ENCODE results near the gene EPHA6. TPM values are rescaled to one million over a fixed set of nuclear protein-coding genes. Genes with fewer than 3 reads are reported as not detected.

The EPHA6 gene
- total RNA-seq, 2 experiments from 2014 or later: not detected

DNA sequence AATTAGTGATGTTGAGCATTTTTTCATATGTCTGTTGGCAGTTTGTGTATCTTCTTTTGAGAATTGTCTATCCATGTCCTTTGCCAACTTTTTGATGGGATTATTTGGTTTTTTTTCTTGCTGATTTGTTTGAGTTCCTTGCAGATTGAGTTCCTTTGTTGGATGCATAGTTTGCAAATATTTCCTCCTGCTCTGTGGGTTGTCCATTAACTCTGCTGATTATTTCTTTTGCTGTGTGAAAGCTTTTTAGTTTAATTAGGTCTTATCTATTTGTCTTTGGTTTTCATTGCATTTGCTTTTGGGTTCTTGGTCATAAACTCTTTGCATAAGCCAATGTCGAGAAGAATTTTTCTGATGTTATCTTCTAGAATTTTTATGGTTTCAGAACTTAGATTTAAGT lies 414.6 kb downstream of the EPHA6 start:
- H3K27me3 Mint-ChIP-seq: no peaks in the 10 kb centered on the region
- ATAC-seq (no peak), DNase-seq (no peak)
- no peaks in the 10 kb centered on the region for H3K4me1 Mint-ChIP-seq
- intact Hi-C loops (cut with DNase I, micrococcal nuclease): no loop called here
- no peaks in the 10 kb centered on the region for H3K9me3 Mint-ChIP-seq (ENCODE audit: low read depth)
- POLR2A ChIA-PET: no interaction called here
- H3K4me3 Mint-ChIP-seq: no peak overlapping the region
- no peaks in the 10 kb centered on the region for H3K36me3 Mint-ChIP-seq (ENCODE audit: low read depth)
- CTCF ChIA-PET: no interaction called here
- H3K27ac Mint-ChIP-seq: no peak overlapping the region

DNA sequence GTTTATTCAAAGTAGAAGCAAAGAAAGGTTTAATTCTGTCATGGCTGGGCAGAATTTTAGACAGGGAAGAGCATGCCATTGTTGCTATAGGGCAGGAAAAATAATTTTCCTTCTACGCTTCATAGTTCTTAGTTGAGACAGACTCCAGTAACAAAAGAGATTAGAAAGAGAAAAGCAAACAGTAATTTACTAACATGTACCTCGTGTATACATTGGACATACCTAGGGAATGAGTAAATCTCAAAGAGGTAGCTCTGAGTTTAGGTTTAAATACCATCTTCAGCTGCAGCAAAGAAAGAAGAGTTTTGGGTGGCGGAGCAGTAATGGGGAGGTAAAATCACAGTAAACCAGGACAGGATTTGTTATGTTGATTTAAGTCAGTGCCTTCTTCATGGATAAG lies 416.1 kb downstream of the EPHA6 start:
- no peaks in the 10 kb centered on the region for H3K4me1 Mint-ChIP-seq
- CTCF ChIA-PET: interaction anchor here (0.6 kb wide), 1 partner anchor 137 kb away, joined by 3 read pairs; no protein-coding TSS in a partner anchor
- no peaks in the 10 kb centered on the region for H3K9me3 Mint-ChIP-seq (ENCODE audit: low read depth)
- H3K27me3 Mint-ChIP-seq: no peaks in the 10 kb centered on the region
- no peaks in the 10 kb centered on the region for H3K36me3 Mint-ChIP-seq (ENCODE audit: low read depth)
- intact Hi-C loops (cut with DNase I, micrococcal nuclease): no loop called here
- H3K27ac Mint-ChIP-seq: no peak overlapping the region
- ATAC-seq (no peak), DNase-seq (no peak)
- POLR2A ChIA-PET: no interaction called here
- H3K4me3 Mint-ChIP-seq: no peak overlapping the region

DNA sequence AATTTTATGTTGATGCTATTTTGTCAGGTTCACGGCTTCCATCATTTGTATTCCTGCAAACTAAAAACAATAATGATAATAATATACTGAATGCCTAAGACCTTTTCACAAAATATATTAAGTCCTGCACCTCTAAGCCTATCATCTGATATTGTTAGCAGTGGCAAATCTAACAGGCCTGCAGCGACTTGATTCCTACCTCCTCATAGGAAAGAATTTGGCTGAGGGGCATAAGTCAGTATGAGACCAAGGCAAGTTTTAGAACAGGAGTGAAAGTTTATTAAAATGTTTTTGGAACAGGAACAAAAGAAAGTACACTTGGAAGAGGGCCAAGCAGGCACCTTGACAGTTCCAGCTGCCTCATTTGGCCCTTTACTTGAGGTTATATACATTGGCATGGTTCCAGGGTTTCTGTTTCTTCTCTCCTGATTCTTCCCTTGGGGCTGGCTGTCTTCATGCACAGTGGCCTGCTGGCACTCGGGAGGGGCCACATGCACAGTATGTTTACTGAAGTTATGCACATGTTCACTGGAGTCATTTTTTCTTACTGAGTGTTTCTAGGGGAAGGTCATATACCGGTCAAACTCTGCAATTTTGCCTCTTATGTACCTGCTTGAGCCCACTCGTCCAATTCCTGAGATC lies 418.1 kb downstream of the EPHA6 start:
- H3K36me3 Mint-ChIP-seq (ENCODE audit: low read depth): no peaks in the 10 kb centered on the region
- H3K27ac Mint-ChIP-seq: no peak overlapping the region
- intact Hi-C loops (cut with DNase I, micrococcal nuclease): no loop called here
- no peaks in the 10 kb centered on the region for H3K27me3 Mint-ChIP-seq
- CTCF ChIA-PET: no interaction called here
- POLR2A ChIA-PET: no interaction called here
- DNase-seq: no peak
- no peaks in the 10 kb centered on the region for H3K9me3 Mint-ChIP-seq (ENCODE audit: low read depth)
- no peak for ATAC-seq
- H3K4me3 Mint-ChIP-seq: no peak overlapping the region
- no peaks in the 10 kb centered on the region for H3K4me1 Mint-ChIP-seq

DNA sequence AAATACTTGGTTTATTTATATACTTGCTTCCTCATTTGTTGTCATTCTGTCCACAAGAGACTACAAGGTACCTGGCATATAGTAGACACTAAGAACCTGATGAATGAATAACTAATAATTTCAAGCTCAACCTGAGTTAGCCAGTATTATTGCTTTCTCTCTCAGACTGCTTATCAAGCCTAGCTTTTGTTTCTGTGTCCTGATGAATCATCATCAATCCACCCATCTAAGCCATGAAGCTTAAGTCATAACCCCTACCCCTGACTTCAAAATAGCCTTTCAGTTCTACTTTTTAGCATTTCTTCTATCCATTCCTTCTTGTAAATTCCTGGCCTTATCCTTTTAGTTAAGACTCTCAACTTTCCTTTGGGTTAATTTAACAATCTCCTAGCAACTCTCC lies 420.8 kb downstream of the EPHA6 start:
- DNase-seq (no peak), ATAC-seq (no peak)
- Mint-ChIP-seq H3K9me3 (ENCODE audit: low read depth) (no peaks in the 10 kb centered on the region), H3K27ac (no peak overlapping the region), H3K36me3 (ENCODE audit: low read depth) (no peaks in the 10 kb centered on the region), H3K27me3 (no peaks in the 10 kb centered on the region), H3K4me1 (no peaks in the 10 kb centered on the region), H3K4me3 (no peak overlapping the region)
- ChIA-PET CTCF (no interaction called here), POLR2A (interaction anchor here (0.7 kb wide), 1 partner anchor 789 kb away, joined by 4 read pairs; no protein-coding TSS in a partner anchor)
- intact Hi-C loops (cut with DNase I, micrococcal nuclease): no loop called here

DNA sequence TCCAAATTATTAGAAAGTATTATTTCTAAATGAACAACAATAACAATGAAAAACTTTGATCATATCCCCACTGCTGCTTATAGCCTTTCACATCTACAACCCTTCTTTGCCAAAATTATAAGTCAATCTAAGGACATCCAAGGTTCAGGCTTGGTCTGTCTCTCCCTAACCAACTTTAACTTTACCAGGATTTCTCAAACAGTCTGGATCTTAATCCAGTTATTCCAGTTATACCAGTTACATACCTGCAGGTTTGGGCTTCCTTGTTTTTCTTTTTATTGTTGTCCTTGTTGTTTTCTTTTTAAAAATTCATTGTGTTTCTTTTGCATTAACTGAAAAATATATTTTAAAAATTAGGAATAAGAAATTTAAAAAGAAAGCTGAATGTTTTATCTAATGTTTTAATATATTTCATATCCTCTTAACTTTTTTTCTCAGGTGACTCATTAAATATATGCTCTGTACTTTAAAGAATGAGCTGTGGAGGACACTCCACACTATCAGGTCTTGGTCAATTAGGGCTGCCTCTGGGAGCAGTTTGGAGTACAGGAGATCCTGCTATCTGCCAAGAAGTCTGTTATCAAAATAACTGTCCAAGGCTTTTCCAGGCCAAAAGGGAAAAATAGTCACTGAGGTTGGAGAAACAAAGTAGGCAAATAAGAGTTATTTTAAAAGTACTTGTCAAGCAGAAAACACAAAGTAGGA lies 421.4 kb downstream of the EPHA6 start:
- Mint-ChIP-seq H3K4me1 (no peaks in the 10 kb centered on the region), H3K4me3 (no peak overlapping the region), H3K9me3 (ENCODE audit: low read depth) (no peaks in the 10 kb centered on the region), H3K36me3 (ENCODE audit: low read depth) (no peaks in the 10 kb centered on the region), H3K27ac (no peak overlapping the region), H3K27me3 (no peaks in the 10 kb centered on the region)
- POLR2A ChIA-PET: interaction anchor here (0.7 kb wide), 1 partner anchor 788 kb away, joined by 4 read pairs; no protein-coding TSS in a partner anchor
- CTCF ChIA-PET: no interaction called here
- no peak for ATAC-seq
- intact Hi-C loops (cut with DNase I, micrococcal nuclease): no loop called here
- no peak for DNase-seq

DNA sequence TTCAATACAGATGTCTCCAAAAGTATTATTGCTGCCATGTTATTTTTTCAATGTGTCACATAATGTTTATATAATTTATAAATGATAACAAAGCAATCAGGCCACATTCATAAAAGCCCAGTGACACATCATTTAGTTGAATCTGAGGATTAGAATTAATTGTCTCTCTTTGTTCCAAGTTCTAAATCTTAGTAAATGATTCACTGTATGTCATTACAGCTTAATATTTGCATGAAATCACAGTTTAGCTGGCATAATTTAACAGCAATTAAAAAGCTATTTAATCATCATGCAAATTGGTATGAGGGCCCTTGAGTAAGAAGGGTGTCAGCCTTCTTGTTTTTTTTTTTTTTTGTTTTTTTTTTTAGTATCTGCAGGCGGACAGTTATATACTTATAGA lies 427.0 kb downstream of the EPHA6 start:
- no peak for ATAC-seq
- ChIA-PET POLR2A (no interaction called here), CTCF (no interaction called here)
- H3K27me3 Mint-ChIP-seq: no peaks in the 10 kb centered on the region
- DNase-seq: no peak
- no peak overlapping the region for H3K4me3 Mint-ChIP-seq
- H3K9me3 Mint-ChIP-seq (ENCODE audit: low read depth): no peaks in the 10 kb centered on the region
- intact Hi-C loops (cut with DNase I, micrococcal nuclease): no loop called here
- H3K36me3 Mint-ChIP-seq (ENCODE audit: low read depth): no peaks in the 10 kb centered on the region
- H3K4me1 Mint-ChIP-seq: no peaks in the 10 kb centered on the region
- H3K27ac Mint-ChIP-seq: no peak overlapping the region

DNA sequence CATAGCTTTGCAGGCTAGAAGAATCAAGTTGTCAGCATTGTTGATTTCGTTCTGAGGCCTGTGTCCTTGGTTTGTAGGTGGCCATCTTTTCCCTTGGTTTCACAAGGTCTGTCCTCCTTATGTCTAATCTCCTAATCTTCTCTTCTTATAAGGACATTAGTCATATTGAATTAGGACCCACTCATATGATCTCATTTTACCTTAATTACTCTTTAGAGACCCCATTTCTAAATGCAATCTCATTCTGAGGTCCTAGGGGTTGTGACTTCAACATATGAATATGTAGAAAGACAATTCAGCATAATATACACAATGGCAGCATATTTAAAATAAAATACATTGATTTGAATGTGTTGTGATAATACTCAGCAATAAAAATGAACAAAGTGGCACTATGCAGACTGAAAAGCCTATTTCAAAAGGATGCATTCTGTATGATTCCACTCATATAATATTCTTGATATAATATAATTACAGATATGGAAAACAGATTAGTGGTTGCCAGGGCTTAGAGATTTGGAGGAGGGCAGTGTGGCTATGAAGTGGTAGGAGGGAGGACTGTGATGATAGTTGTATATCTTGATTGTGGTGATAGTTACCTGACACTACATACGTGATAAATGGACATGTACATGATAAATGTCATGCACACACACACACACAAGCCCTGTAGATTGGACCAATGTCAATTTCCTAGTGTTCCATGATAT lies 431.0 kb downstream of the EPHA6 start:
- Mint-ChIP-seq H3K4me3 (no peak overlapping the region), H3K27ac (no peak overlapping the region), H3K9me3 (ENCODE audit: low read depth) (no peaks in the 10 kb centered on the region), H3K27me3 (no peaks in the 10 kb centered on the region), H3K36me3 (ENCODE audit: low read depth) (no peaks in the 10 kb centered on the region), H3K4me1 (no peaks in the 10 kb centered on the region)
- ATAC-seq (no peak), DNase-seq (no peak)
- POLR2A ChIA-PET: no interaction called here
- intact Hi-C loops (cut with DNase I, micrococcal nuclease): no loop called here
- CTCF ChIA-PET: interaction anchor here (0.6 kb wide), 1 partner anchor 19 kb away, joined by 3 read pairs; no protein-coding TSS in a partner anchor

DNA sequence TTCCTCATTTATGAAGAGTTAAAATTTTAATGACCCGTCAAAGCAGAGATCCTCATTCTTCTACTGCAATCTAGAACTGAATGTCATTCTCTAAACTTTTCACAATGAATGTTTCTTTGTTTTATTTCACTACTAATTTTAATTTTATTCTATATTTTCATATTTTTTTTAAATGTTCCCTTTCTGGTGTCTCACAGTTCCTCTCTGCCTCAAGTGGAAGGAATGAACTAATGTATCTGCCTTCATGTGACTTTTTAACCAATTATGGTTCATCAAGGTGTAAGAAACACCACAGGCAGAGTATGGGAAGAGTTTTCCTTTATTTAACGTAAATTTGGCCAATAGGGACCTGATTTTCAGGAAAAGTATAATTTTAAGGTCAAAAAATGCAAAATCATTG lies 441.7 kb downstream of the EPHA6 start:
- no peak for ATAC-seq
- no peaks in the 10 kb centered on the region for H3K9me3 Mint-ChIP-seq (ENCODE audit: low read depth)
- DNase-seq: no peak
- no peaks in the 10 kb centered on the region for H3K36me3 Mint-ChIP-seq (ENCODE audit: low read depth)
- intact Hi-C loops (cut with DNase I, micrococcal nuclease): no loop called here
- H3K4me1 Mint-ChIP-seq: no peaks in the 10 kb centered on the region
- no peak overlapping the region for H3K27ac Mint-ChIP-seq
- ChIA-PET POLR2A (no interaction called here), CTCF (no interaction called here)
- no peak overlapping the region for H3K4me3 Mint-ChIP-seq
- H3K27me3 Mint-ChIP-seq: no peaks in the 10 kb centered on the region

DNA sequence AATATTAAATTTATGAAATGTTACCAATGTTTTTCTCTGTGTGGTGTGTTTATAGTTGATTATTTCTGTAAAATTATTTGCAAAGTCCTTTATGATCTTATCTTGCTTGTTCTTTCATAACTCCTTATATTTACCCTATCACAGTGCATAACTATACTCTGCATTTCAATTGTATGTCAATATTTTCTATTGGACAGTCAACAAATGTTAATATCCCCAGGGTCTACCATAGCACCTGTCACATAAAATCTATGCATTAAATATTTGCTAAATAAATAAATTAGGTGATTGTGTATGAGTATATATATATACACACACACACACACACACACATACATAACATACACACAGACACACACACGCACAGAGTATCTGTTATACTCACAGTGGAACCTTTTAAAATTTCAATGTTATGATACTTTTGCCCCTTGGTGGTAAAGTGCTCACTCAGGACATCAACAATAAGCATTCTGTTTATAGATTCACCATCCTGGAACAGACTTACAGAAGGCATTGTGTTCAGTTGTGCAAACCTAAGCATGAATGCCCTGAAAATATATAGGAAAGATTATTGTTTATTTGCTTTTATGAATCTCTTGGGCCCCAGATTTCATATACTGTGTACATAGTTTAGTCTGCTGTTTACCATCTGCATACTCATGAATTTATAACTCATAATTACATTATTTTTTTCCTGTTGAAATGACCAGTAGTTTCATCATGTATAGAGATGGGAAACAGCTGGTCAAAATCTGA lies 443.7 kb downstream of the EPHA6 start:
- POLR2A ChIA-PET: no interaction called here

DNA sequence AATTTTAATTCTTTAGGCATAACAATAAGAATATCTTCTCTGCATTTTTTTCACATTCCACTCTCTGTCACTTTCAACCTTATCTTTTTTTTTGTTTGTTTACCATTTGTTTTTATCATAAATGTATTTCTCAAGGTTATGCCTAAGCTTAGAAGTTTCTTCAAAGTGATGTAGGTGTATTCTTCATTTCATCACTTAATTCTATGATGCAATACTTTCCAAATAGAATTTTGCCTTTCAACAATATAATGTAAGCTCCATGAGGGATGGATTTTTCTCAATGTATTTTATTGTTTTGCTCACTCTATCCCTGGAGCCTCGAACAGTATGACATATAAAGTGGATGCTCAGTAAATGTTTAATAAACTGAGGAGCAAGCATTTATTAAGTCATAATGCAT lies 444.9 kb downstream of the EPHA6 start:
- CTCF ChIA-PET: no interaction called here
- Mint-ChIP-seq H3K9me3 (ENCODE audit: low read depth) (no peaks in the 10 kb centered on the region), H3K36me3 (ENCODE audit: low read depth) (no peaks in the 10 kb centered on the region), H3K27me3 (no peaks in the 10 kb centered on the region), H3K27ac (no peak overlapping the region), H3K4me3 (no peak overlapping the region), H3K4me1 (no peaks in the 10 kb centered on the region)
- POLR2A ChIA-PET: no interaction called here
- DNase-seq: no peak
- ATAC-seq: no peak
- intact Hi-C loops (cut with DNase I, micrococcal nuclease): no loop called here

More for the DNA sequence above, 443.7 kb downstream of the EPHA6 start:
- CTCF ChIA-PET: no interaction called here
- Mint-ChIP-seq H3K27ac (no peak overlapping the region), H3K27me3 (no peaks in the 10 kb centered on the region), H3K4me1 (no peaks in the 10 kb centered on the region), H3K36me3 (ENCODE audit: low read depth) (no peaks in the 10 kb centered on the region), H3K9me3 (ENCODE audit: low read depth) (no peaks in the 10 kb centered on the region), H3K4me3 (no peak overlapping the region)
- ATAC-seq (no peak), DNase-seq (no peak)
- intact Hi-C loops (cut with DNase I, micrococcal nuclease): no loop called here

DNA sequence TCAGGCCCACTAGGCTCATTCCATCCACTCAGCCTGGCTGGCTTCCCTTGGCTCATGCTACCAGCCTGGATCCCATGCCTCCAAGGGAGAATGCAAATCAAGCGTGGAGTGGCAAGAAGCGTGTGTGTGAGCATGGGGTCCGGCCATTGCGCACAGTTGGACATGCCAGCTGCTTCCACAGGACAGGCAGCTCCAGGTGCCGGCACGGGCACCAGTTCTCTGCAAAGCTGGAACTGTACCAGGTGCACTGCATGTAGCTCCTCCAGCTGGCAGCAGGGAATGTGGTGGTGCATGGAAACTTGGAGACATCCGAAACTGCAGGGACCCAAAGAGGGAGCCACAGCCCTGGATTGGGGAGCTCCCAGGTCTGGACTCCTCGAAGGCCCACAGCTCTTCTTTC lies 449.8 kb downstream of the EPHA6 start:
- CTCF ChIA-PET: interaction anchor here (1.2 kb wide), 1 partner anchor 77 kb away, joined by 5 read pairs; no protein-coding TSS in a partner anchor
- H3K4me1 Mint-ChIP-seq: no peaks in the 10 kb centered on the region
- DNase-seq (no peak), ATAC-seq (no peak)
- POLR2A ChIA-PET: no interaction called here
- H3K27ac Mint-ChIP-seq: no peak overlapping the region
- H3K36me3 Mint-ChIP-seq (ENCODE audit: low read depth): no peaks in the 10 kb centered on the region
- H3K9me3 Mint-ChIP-seq (ENCODE audit: low read depth): no peaks in the 10 kb centered on the region
- no peak overlapping the region for H3K4me3 Mint-ChIP-seq
- intact Hi-C loops (cut with DNase I, micrococcal nuclease): no loop called here
- no peaks in the 10 kb centered on the region for H3K27me3 Mint-ChIP-seq

Measured in activated CD4-positive, alpha-beta T cell treated with anti-CD3 and anti-CD28 coated beads for 36 hours (primary cell).